CD1c-positive myeloid dendritic cell (primary cell): ENCODE data around the gene MED13L.

Experiments used
- DNase-seq: peaks from one replicate; pipeline ENCODE4 v3.0.0-alpha.2; 2016; ENCODE audit errors: extremely low spot score

Gene MED13L

GRCh38 chr12:116278279-116278626, 760 bp upstream of the MED13L start:
- no peak for DNase-seq

GRCh38 chr12:116276652-116277466, 634 bp downstream of the MED13L start:
- peak; percentile 66 for DNase-seq

DNA sequence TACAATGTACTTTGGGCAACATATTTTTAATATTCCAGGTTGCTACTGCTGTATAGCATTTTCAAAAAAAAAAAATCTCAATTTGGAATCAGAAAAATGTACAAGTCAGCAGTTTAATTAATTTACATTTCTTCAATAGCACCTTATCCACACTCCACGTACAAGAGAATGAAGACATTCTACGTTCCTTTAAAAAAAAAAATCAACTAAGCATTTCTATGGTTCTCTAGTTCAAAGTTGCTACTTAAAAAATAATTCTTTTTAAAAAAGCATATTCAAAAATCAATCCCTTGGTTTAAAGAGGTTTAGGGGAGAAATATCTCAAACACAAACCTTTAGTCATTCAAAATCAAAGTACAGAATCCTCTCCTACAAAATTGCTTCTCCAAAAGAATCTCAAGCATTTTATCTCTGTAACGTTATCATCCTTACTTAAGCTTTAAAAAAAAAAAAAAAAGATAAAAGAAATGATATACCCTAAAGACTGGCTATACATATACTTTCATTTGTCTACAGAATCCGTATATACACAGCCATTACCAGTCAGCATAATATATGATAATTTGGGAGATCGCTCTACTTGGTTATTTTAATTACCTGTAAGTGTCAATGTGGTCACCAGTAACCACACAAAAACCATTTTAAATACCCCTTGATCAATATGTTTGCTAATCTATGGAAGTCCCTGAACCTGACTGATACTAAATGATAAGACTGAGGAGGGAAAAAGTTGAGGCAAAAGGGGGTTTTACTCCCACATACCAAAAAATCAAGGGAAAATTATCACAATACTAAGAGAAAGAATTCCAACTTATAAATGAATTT, 2.7 kb downstream of the MED13L start:
- DNase-seq, result no peak

GRCh38 chr12:116273813-116274550, 3.5 kb downstream of the MED13L start:
- no peak for DNase-seq

- no peak for DNase-seq
Measured at GRCh38 chr12:116267948-116268347, 9.5 kb downstream of the MED13L start.

GRCh38 chr12:116266631-116267349, 10.7 kb downstream of the MED13L start:
- peak; percentile 40 for DNase-seq

- no peak for DNase-seq
Measured at GRCh38 chr12:116266168-116266601, 11.3 kb downstream of the MED13L start.

DNA sequence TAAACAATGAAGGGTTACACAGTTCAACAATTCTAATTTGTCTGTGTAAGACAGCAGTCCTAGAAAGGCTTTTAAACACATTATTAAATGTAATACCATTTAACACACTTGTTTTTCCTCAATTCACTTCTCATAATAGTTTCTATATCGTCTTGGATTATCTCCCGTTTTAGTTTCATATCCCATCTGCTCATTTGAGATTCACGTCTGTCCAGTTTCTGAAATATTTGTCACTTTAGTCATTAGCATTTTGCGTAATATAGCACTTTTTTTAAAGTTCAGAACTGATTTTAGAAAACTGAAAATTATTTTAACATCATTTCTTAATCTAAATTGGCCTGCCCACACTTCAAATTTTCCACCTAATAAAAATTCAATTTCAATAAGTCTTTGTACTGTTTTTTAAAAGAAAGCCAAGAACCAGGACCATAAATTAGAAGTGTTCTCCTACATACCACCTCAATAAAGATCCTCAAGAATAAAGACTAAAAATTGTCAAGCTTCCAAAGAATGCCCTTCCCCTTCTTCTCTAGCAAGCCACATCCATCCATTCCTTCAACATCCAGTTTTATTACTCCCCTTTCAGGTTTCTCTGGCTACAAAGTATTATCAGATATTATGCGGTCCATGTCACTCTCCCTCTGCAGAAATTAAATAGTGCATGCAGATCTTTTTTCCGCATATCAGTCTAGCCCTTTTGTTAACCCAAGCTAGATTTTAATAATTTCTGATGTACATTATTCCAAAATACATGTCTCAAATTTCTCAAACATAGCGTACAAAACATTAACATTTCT, 11.9 kb downstream of the MED13L start:
- DNase-seq, result peak; percentile 53

DNA sequence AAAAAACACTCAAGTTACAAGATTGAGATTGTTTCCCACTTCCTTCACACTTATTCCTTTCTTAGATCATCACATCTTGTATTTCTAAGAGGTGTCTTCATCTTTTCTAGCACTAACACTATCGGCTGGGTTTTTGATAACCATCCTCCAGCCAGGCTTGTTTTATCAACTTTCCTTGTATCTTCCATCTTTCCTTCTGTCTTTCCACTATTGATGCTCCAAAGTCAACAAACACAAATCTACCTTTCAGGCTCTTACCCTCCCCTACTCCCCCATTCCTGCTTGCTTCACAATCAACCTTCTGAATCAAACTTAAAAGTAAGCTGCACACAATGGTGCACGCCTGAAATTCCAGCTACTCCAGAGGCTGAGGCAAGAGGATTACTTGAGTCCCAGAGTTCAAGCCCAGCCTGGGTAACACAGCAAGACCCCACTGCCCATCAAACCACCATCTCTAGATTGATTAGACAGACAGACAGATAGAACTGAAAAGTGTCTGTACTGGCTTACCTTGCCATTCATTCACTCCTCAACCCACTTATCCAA, 12.9 kb downstream of the MED13L start:
- no peak for DNase-seq

- DNase-seq, result peak; percentile 40
Measured at GRCh38 chr12:116263844-116264243, 13.6 kb downstream of the MED13L start.

DNA sequence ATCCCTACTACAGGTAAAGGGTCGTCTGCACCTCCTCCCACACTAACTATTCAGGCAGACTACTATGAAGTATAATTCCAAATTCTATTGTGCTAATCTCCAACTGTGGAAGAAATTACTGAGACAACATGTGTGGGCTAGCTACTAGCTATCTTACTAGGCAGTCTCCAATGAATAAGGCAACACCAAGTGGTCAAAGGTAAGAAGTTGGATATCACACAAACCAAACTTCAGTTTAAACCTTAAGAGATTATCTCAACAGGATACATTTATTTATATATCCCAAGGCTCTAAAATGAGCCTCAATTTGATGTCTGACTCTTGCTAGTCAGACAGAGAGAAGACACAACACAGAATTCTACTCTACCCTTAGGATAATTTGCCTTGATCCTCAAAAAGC, 14.1 kb downstream of the MED13L start:
- no peak for DNase-seq

DNA sequence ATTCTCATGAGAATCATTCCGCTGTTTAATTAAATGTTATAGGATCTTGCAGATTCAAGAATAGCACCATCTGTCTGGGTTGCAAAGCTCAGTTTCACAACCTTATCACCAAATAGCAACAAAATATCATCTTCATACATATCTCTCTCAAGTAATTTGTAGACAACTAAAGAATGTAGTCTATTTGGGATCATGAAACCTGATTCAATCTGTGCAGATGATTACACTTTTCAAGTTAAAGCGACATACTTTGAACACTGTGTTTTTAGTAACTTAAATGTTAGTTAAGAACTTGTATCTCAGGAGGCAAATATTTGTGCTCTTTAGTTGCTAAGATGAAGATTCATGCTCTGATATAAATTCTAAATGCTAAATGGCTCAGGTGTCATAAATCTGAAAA, 14.8 kb downstream of the MED13L start:
- no peak for DNase-seq

DNA sequence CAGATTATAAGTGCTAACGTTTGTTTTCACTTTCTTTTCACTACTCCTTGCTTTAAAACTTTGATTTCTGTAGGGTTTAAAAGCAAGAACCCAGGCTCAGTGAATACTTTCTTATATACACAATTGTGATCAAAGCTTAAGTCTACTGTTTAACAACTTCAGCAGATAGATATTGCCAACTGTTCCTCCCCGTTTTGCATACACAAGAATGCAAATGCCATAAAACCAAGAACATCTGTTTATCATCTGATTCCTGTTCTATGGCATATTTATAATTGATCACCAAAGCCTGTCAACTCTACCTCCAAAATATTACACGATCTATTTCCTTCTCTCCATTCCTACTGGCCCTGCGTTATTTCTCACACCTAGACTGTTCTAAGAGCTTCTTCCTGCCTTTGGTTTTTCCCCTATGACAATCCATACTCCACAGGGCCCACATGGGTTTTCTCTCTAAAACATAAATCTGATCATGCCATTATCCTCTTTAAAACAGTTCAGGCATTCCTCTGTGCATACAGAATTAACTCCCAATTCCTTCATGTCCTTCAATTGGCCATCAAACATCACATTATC, 15.9 kb downstream of the MED13L start:
- DNase-seq, result no peak

DNA sequence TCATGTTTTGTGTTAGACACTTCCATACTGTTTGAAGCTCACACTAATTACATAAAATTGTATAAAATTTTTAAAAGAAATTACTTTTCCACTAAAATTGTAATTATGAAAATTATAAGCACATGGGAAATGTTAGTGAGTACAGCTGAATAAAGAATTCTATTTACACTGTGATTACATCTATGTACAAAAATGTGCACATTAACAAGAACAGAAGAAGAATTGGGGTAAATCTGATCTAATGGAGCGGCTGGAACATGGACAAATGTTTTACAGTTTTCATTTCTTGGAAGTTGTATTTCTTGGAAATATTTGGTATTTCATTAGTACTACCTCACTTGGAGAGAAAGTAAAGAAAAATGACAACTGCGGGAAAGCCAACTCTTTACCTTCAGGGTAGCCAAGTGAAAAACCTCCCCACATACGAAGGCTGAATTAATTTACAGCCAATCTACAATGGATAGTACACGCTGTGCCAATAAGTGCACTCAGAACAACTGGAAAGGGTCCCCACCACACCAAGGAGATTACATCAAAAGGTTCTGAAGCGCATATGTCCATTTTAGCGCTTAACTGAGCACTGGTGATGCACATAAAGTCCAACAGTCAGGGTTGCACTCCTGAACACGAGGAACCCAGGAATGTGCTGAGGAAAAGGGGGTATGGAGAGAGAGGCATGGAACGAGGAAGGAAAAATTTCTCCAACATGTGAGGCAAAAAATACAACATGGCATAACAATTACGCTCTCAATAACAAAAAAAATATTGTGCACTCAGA, 17.5 kb downstream of the MED13L start:
- no peak for DNase-seq

GRCh38 chr12:116257826-116258225, 19.7 kb downstream of the MED13L start:
- no peak for DNase-seq

DNA sequence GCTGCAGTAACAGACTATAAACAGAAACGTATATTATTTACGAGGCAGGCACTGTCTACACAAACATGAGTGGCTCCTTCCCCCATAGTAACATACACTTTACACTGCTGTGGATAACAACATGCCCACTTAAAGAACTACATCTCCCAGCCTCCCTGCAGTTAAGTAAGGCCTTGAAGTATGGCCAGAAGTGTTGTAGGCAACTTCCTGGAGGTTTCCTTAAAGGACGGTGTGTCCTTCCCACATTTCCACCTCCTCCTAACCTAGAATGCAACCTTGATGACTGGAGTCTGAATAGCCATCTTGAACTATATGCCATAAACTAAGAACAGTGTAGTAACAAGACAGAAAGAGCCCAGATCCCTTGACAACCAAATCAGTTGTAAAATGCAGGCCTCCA, 20.3 kb downstream of the MED13L start:
- no peak for DNase-seq

DNA sequence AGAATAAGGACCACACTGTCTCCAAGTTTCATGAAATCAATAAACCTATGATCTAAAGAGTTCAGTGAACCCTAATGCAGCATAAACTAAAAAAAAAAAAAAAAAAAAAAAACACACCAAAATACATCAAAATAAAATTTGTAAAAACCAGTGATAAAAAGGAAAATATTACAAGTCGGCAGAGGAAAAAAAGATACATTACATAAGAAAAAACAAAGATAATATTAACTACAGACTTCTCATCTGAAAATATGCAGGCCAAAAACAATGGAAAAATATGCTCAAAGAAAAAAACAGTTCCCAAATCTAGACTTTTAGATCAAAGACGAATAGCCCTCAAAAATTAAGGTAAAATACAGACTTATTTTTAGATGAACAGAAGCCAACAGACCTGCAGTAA, 27.6 kb downstream of the MED13L start:
- DNase-seq, result no peak

DNA sequence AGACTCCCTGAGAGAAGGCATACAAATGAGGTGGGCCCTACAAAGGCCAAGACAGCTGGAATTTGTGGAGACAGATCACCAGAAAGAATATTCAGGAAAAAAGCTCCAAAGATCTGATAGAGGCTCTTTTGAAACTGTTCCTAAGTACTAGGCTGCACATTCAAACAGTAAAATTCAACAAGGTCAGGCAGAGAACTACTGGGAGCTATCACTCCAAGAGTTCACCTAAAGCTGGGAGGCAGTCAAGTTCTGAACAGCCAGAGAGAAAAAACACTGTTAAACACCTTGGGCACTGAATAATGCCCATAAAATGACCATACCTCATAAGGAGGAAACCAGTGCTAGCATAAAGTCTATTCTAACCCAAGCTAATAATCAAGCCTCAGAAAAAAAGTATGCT, 28.6 kb downstream of the MED13L start:
- DNase-seq, result no peak

DNA sequence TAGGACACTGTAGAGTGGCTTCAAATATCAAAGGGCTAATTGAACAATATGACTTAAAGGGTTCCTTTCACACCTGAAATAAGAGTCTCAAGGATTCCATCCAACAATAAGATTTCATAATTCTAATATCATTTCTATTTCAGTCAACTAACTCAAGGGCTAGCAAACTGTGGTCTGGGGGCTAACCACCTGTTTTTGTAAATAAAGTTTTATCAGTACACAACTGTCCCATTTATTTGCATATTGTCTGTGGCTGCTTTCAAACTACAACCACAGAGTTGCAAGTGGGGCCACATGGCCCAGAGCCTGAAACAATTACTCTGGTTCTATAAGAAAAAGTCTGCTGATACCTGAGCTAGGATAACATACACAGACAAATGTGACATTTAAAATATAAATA, 29.1 kb downstream of the MED13L start:
- no peak for DNase-seq
